Stimulated activated naive CD4-positive, alpha-beta T cell treated with Interleukin-2 at 50 U/mL for 16 hours (primary cell): ENCODE data around the gene SEMA3F.

Experiments used
- DNase-seq: peaks from one replicate; lab custom pipeline; 2025; lab: John Stamatoyannopoulos, UW

SEMA3F gene

GRCh38 chr3:50155891-50156290 lies 767 bp downstream of the SEMA3F start:
- DNase-seq = no peak

GRCh38 chr3:50156549-50157493 lies 1.7 kb downstream of the SEMA3F start:
- DNase-seq = no peak

GRCh38 chr3:50157827-50158529 lies 2.9 kb downstream of the SEMA3F start:
- no peak for DNase-seq

GRCh38 chr3:50158530-50159146 lies 3.5 kb downstream of the SEMA3F start:
- DNase-seq = no peak

GRCh38 chr3:50160561-50160983 lies 5.4 kb downstream of the SEMA3F start:
- DNase-seq = no peak

GRCh38 chr3:50161320-50161719 lies 6.2 kb downstream of the SEMA3F start:
- DNase-seq = no peak

GRCh38 chr3:50162034-50162883 lies 7.1 kb downstream of the SEMA3F start:
- DNase-seq = no peak

- DNase-seq = no peak
Observed at GRCh38 chr3:50163572-50164455, 8.7 kb downstream of the SEMA3F start.

- DNase-seq = no peak
Observed at GRCh38 chr3:50164481-50164880, 9.4 kb downstream of the SEMA3F start.

GRCh38 chr3:50164984-50165909 lies 10.1 kb downstream of the SEMA3F start:
- no peak for DNase-seq

- DNase-seq = no peak
Observed at GRCh38 chr3:50165910-50166538, 10.9 kb downstream of the SEMA3F start.

GRCh38 chr3:50166620-50167019 lies 11.5 kb downstream of the SEMA3F start:
- DNase-seq = no peak

GRCh38 chr3:50167069-50167840 lies 12.1 kb downstream of the SEMA3F start:
- no peak for DNase-seq

- no peak for DNase-seq
Observed at GRCh38 chr3:50167841-50168209, 12.7 kb downstream of the SEMA3F start.

- no peak for DNase-seq
Observed at GRCh38 chr3:50168388-50168787, 13.3 kb downstream of the SEMA3F start.

- DNase-seq = no peak
Observed at GRCh38 chr3:50168791-50169190, 13.7 kb downstream of the SEMA3F start.

GRCh38 chr3:50169232-50169832 lies 14.2 kb downstream of the SEMA3F start:
- no peak for DNase-seq

- no peak for DNase-seq
Observed at GRCh38 chr3:50169858-50170257, 14.7 kb downstream of the SEMA3F start.
